CD4-positive, alpha-beta T cell treated with Interferon gamma for 1 hour (primary cell): ENCODE results near the gene BACH2.
"Not testable (repeated sequence)": the region's sequence is repeated elsewhere in the genome, so short reads cannot be mapped to it uniquely, and the experiment has no call there.

Experiments used
- DNase-seq: peaks from one replicate; pipeline ENCODE4 v3.0.0-alpha.2; 2020

BACH2 gene

DNA sequence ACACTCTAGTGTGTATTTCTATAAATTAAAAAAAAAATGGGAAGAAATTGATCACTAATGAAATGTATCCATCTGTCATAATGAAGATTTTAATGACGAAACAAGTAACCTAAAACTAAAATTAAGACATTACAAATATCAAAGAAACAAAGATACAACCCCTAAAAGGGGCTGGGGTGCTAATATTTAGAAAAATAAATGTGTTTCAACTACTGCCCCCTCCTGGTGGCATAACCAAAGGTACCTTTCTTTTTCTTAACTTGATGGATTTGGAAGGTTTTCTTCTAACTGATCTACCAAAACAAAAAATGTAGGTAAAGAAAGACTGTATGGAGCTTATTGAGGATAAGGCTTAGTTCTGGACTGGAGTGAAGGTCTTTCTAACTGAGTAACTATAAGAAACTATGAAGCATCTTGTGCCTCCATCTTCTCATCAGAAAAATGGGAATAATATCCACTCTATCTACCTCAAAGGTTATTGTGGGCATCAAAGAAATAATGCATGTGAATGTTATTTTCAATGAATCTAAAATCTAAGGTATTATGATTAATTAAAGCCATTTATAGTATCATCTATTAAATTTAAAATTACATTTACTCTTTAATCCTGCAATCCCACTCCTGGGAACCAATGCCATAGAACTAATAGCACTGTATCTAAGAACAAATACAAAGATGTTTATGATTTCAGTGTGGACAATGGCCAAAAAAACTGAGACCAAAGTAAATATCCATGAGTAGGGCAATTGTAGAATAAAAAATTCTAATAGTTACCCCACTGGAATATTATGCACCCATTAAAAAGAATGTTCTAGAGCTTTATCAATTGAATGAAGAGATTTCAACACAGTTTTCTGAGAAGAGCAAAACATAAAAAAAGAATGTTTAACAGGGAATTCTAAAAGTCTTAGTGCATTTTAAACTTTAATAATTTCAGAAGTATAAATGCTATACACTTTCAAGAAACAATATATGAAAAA lies 117.2 kb downstream of the BACH2 start:
- no peak for DNase-seq

DNA sequence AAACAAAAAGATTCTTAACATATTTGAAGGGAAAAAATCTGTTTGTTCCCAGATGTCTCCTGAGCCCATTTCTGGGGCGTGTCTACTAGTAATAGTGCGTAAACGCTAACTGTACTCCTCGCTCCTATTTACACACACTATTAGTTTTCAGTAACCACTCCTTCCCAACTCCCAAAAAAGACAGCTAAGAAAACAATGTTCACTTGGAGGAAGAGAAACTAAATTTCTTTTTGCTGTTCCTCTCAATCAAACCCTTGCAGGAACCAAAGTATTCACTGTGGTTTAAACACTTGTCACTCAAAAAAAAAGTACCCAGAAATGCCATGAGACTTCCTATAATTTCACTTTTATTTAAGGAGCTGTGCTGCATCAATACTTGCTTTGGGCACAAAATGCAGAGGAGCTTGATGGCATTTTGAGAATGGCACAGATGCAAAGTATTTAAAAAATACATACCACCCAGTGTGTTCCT lies 118.2 kb downstream of the BACH2 start:
- DNase-seq = no peak

DNA sequence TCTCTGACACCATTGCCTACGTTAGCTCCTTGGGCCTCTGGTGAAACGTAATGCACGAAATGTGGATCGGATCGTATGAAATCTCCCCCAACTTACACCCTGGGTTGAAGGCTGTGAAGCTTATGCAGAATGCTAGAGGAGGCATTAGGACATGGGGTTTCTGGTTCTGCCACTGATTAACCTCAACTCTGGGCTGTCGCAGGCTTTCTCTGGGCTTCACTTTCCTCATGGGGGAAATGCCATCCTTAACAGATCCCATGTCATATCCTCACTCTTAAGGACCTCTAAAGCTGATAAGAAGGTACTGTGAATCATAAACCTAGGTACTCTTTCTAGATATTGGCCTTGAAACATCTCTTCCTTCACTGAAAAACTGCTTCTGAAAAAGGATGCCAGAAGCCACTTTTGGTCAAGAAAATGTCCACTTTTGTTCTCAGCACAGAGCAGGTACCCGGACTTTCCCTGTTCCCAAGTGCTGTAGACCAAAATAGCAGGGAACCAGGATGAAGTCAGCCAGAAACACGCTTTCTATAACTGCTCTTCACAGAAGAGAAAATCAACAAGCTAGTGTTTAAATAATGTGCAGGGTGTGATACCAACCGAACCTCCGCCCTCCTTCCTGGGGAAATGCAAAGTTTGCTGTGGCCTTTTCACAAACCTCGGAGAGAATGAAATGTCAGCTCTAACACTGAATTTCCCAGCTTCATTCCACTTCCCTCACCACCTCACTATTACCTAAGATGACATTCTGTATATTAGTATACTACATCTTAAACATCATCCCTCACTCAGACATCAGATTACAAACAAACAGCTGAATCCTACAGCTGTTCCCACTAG lies 118.9 kb downstream of the BACH2 start:
- DNase-seq = no peak

- DNase-seq = peak; percentile 46
These were observed 120.8 kb downstream of the BACH2 start for GRCh38 chr6:90175627-90176538.

DNA sequence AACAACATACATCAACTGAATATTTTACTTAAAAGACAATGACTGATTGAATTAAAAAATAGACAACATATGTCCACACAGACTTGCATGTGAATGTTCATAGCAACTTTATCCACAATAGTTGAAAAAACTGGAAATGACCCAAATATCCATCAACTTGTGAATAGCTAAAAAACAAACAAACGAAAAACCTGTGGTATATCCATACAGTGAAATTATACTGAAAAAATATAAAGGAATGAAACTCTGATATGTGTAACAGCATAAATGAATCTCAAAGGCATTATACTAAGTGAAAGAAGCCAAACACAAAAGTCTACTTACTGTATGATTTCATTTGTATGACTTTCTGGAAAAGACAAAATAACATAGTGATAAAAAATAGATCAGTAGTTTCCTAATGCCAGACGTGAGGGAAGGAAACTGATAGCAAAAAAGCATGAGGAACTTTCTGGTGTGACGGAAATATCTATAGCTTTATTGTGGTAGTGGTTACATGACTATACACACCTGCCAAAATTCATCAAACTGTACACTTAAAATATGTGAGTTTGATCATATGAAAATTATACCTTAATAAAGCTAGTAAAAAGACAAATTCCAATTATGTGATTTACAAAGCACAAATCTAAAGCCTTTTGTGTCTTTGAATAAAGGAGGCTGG lies 123.2 kb downstream of the BACH2 start:
- no peak for DNase-seq

DNA sequence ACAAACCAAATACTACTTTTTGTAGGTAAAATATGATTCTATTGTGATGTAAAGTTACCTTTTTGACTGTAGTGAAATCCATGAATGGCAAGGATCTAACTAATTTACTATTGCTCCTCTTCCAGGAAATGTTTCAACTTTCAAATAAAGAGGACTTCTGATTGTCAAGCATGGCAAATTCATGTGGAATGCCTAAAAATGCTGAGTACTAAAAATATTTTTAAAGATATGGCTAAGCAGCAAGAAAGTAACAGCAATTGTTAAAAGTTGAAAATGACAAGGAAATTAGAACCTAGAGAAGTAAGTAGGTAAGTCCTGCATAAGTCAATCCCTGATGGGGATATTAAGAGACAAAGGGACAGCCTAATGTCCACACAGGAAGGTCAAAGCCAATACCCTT lies 126.0 kb downstream of the BACH2 start:
- no peak for DNase-seq

GRCh38 chr6:90169374-90169773 lies 127.3 kb downstream of the BACH2 start:
- DNase-seq = no peak

DNA sequence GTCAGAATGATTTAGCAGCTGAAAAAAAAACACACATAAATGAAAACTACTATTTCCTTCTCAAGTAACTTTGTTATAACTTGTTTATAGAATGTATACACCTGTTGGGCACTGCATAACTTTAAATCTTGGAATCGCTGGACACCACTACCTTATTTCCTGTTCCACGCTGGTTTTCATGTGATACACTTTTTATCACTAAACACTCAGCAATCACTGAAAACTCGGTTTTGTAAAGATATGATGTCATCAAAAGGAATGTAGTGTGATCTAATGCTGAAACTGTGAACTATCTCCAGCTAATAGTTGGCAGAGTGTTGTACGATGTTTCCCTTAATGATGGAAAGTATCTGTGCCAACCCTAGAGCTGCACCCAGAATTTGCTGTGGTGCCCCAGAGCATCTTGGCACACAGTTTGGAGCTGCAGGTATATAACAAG lies 127.9 kb downstream of the BACH2 start:
- DNase-seq = no peak

- no peak for DNase-seq
These were observed 128.9 kb downstream of the BACH2 start for GRCh38 chr6:90167514-90168379.

- DNase-seq = not testable (repeated sequence)
These were observed 130.3 kb downstream of the BACH2 start for GRCh38 chr6:90166155-90166924.

- DNase-seq = no peak
These were observed 133.8 kb downstream of the BACH2 start for GRCh38 chr6:90162648-90163387.

DNA sequence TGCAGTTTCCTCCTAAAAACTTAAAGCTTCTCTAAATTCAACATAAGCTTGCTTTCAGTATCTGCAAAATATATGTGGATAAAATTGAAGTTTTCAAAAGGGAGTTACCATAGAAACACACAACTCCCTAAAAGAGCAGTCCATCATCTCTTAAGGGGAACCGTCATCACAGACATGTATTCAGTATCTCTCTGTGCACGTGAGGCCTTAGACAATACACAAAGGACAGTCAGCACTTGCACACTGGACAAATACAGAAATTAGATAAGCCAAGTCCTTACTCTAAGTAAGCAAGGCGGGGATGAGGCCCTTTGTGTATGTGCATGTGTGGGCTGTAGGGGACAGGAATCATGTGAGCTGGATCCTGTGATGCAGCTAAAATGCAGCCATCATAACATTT lies 136.6 kb downstream of the BACH2 start:
- DNase-seq = no peak

DNA sequence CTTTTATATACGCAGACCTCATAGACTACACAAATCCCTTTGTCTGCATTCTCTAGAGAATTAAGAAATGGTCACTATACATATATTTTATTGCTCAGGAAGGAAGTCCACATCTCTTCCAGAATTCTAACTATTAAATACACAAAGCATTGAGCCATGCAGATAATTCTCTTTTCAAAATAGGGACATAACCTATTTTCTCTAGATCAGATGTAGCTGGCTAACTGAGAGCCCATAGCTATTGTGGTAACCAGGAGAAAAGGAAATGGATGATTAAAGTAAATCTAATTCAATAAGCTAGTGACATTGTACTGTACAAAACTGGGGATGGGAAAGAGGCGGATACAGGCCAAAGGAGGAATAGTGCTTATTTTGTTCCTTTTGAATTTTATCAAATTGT lies 137.2 kb downstream of the BACH2 start:
- no peak for DNase-seq

DNA sequence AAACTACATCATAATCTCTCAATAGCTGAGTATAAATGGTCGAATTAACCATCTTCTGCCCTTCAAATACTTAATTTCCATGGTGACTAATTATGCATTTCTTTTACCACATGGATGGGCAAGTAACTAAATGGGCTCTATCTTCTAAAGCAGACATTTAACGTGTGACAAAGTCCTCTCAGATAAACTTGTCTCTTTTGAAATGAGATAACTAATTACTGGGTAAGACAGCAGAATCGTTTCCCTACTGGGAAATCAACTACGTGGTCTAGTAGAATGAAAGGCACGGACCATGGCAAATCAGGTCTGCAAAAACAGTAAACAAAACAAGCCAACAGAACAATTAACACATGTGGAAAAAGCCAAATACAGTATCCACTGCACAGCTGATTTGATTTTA lies 137.7 kb downstream of the BACH2 start:
- no peak for DNase-seq

- DNase-seq = no peak
These were observed 139.2 kb downstream of the BACH2 start for GRCh38 chr6:90157441-90157840.

- peak; percentile 15 for DNase-seq
These were observed 139.8 kb downstream of the BACH2 start for GRCh38 chr6:90156861-90157260.

DNA sequence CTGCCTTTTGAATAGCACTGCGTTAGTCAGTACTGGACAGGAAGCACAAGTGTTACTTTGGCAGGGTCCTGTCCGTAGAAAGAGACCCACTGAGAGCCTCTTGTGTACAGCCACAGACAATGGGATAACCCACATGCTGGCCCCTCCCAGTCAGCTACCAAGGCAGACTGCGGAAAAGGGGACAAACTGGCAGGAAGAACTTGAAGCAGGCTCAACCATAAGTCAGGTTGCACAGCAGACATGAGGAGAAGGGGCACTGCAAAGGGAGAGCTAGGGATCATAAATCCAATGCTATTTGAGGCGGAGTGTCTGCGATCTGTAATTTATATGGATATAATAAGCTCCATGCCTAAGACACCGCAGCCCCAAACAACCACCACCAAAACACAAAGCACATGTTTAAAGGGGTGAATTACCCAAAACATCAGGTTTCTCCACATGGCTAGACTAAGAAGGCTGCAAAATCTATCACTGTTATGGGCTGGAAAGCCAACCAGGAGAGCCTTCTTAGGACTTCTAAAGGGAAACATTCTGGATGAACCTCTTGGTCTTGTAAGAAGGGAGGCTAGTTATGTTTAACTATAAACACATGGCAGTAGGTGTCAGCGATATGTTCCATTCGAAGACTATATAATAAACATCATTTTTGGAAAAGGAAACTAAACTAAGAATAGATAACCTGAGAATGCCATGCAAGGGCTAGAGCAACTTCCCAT lies 141.7 kb downstream of the BACH2 start:
- no peak for DNase-seq

- DNase-seq = no peak
These were observed 144.8 kb downstream of the BACH2 start for GRCh38 chr6:90151576-90152422.
